HG02588 (cell line): Measurements from ENCODE around the gene GOLGA8J.
"Not testable (repeated sequence)": the region's sequence is repeated elsewhere in the genome, so short reads cannot be mapped to it uniquely, and the experiment has no call there.

ENCODE experiments used
- ATAC-seq: cut with Tn5 transposase; IDR thresholded peaks from one replicate; pipeline ENCODE4 v1.9.1; 2021; ENCODE audit warnings: mild to moderate bottlenecking, moderate library complexity; ENCODE audit not compliant: unreplicated experiment

Gene GOLGA8J

GRCh38 chr15:30082655-30083054 is at the start of gene GOLGA8J:
GOLGA8J (plus strand) TSS chr15:30082955; CDS start chr15:30083053, 98 bp downstream.
- not testable (repeated sequence) for ATAC-seq

DNA sequence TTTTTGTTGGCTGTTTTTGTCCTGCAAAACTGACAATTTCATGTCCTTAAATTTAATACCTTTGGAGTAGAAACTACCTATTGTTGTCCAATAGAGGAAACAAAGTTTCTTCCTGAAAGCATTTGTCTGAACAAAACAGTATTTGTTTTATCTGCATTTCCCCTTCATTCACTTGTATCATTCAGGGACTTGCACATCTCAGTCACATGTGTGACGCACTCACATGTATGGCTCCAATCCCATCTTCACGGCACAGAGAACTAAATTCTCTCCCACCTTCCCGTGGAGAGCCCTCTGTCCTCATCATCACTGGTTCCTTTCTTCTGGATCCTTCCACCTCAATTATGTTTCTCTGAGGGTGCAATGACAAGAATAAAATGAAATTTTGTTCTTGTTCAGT is 49.5 kb upstream of the GOLGA8J start:
- ATAC-seq = no peak

- no peak for ATAC-seq
Measured at GRCh38 chr15:30033763-30034162, 49.0 kb upstream of the GOLGA8J start.

DNA sequence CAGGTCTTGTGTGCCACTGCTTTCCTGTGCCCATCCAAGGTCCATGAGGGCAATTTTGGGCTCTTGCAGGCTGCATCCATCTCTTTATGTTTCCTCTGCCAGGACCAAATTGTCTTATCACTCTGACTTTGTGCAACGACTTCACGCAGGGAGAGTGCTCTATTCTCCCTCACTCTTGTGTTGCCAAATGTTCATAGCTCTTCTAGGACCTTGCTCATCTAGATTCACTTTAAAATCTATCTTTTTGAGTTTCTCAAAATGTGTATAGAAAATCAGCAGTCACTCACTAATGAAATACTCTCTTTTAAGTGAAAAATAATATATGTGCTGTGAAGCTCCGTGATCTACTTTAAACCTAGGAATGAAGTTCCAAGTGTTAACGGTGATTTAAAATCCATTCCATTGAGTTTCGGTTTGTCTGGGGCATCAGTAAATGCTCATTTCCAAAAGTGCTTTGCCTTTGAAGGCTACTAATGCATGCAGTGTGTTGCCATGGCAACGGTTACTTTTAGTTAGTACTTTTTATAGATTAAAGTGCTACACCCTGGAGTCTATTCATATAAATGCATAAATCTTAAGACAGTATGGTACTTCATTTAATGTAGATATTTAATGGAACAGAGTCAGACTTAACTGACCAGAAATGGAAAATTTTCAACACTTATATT is 46.6 kb upstream of the GOLGA8J start:
- ATAC-seq = no peak

DNA sequence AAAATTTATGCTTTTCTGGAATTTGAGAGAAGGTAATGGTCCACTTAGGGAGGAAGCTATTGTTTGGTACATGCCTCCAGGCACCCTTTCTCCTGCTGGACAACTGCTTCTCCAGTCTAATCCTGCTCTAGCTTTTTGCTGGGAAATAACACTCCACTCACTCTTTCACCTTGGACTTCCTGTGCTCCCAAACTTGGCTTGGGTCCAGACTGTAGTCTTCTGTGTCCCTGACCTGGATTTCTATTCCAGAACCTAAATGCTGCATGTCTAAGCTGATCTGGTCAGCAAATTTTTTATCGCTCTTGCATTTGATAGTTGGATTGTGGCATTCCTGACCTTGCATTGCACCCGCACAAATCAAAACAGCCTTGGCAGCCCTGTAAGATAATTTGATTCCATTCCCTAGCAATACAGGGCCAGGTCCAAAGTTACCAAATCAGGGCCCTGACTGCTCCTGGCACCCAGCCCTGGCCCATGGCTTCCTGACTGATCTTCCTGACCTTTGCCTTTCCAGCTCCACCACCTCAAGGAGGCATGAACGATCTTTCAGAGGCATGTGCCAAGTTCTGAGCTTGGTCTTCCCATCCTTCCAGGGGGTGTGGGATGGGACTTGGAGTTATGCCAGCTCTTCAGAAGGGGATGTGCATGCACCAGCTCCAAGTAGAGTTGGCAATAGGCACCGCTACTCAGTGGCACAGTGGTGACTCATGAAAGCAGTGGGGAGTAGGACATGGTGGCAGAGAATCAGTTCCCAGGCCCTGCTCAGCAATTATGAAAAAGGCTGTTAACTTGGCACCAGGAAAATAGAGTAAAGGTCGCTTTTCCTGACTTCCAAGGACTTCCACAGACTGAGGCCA is 43.9 kb upstream of the GOLGA8J start:
- no peak for ATAC-seq

DNA sequence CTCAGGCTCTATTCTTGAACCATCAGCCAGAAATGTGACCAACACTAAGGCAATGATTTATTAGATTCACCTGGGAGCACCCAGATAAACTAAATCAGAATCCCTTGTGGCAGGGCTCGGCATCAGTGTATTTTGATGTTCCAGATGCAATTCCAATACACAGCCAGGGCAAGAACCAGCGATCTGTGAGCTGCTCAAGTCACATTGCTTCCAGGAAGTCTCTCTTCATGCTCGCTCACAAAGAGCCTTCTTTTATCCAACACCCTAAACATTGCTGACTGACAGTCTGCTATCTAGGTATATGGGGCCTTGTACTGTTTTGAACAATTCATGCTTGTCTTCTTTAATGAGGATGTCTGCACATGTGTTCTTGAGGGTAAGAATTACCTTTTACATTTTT is 40.9 kb upstream of the GOLGA8J start:
- ATAC-seq = no peak

DNA sequence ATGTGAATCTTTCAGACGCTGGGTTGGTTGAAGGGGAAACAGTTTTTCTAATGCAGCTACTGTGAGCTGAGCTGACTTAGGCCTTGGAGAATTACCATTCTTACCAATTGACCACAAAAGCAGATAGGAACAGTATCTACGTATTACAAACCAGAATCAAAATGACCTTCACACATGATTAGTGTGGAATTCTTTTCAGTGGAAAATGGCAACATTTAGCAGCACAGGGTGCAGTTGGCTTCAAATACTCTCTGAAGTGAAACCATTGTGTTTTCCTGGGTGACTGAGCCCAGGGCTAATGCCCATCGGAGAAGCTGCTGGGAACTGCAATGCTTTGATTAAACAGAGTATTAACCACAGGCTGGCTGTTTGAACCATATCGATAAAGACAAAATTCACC is 40.2 kb upstream of the GOLGA8J start:
- no peak for ATAC-seq

- no peak for ATAC-seq
Measured at GRCh38 chr15:30043211-30043655, 39.5 kb upstream of the GOLGA8J start.

DNA sequence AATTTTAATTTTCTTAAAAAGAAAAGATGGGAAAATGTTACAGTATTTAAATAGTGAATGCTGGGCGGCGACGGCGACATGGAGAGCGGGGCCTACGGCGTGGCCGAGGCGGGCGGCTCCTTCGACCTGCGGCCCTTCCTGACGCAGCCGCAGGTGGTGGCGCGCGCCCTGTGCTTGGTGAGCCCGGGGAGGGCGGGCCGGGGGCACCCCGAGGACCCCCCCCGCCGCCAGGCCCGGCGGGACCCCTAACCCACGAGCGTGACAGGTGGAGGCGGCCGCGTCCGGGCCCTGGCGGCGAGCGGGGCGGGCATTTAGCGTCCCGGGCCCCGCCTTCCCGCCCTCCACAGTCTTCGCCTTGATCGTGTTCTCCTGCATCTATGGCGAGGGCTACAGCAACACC is 38.4 kb upstream of the GOLGA8J start:
- no peak for ATAC-seq

GRCh38 chr15:30044826-30045225 is 37.9 kb upstream of the GOLGA8J start:
- ATAC-seq = not testable (repeated sequence)

DNA sequence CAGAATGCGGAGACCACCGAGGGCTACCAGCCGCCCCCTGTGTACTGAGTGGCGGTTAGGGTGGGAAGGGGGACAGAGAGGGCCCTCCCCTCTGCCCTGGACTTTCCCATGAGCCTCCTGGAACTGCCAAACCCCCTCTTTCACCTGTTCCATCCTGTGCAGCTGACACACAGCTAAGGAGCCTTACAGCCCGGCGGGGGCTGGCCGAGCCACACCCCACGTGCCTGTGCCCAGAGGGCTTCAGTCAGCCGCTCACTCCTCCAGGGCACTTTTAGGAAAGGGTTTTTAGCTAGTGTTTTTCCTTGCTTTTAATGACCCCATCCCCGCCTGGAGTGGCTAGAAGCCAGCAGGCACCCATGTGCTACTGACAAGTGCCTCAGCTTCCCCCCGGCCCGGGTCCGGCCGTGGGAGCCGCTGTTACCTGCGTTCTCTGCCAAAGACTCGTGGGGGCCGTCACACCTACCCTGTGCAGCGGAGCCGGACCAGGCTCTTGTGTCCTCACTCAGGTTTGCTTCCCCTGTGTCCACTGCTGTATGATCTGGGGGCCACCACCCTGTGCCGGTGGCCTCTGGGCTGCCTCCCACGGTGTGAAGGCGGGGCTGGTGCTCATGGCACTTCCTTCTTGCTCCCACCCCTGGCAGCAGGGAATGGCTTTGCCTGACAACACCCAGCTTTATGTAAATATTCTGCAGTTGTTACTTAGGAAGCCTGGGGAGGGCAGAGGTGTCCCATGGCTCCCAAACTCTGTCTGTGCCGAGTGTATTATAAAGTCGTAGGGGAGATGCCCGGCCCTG is 37.3 kb upstream of the GOLGA8J start:
- ATAC-seq = not testable (repeated sequence)

GRCh38 chr15:30046430-30046829 is 36.3 kb upstream of the GOLGA8J start:
- no peak for ATAC-seq

DNA sequence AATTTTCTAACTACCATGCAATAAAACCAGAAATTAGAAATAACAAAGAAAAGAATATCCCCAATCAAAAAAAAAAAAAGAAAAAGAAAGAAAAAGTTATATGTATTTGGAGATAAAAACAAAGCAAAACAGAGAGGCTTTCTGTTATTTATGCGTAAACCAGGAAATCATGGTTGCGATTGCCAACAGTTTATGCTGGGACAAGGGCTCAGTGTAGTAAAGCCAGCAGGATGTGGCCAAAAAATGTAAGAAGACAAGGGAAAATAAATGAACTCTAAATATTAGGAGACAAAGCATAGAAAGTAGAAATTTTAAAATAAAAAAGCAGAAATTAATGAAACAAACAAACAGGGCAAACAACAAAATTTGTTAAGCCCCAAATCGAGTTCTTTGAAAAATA is 27.2 kb upstream of the GOLGA8J start:
- ATAC-seq = no peak

DNA sequence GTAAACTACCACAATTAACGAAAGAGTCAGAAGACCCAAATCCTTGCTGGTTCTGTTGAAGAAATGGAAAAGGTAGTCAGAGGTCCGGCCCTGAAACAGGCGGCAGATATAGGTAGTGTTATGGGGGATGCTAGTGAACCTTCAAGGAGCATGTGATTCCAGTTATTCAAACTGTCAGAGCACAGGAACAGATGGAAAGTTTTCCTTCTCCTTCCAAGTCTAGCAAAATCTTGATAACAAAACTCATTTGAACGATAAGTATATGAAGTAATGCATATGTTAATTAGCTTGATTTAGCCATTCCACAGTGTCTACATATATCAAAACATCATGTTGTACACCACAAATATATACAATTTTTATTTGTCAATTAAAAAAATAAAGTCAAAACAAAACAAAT is 26.6 kb upstream of the GOLGA8J start:
- no peak for ATAC-seq

- no peak for ATAC-seq
Measured at GRCh38 chr15:30059771-30060170, 23.0 kb upstream of the GOLGA8J start.

- ATAC-seq = no peak
Measured at GRCh38 chr15:30062881-30063280, 19.9 kb upstream of the GOLGA8J start.

GRCh38 chr15:30063835-30064546 is 18.8 kb upstream of the GOLGA8J start:
- no peak for ATAC-seq

DNA sequence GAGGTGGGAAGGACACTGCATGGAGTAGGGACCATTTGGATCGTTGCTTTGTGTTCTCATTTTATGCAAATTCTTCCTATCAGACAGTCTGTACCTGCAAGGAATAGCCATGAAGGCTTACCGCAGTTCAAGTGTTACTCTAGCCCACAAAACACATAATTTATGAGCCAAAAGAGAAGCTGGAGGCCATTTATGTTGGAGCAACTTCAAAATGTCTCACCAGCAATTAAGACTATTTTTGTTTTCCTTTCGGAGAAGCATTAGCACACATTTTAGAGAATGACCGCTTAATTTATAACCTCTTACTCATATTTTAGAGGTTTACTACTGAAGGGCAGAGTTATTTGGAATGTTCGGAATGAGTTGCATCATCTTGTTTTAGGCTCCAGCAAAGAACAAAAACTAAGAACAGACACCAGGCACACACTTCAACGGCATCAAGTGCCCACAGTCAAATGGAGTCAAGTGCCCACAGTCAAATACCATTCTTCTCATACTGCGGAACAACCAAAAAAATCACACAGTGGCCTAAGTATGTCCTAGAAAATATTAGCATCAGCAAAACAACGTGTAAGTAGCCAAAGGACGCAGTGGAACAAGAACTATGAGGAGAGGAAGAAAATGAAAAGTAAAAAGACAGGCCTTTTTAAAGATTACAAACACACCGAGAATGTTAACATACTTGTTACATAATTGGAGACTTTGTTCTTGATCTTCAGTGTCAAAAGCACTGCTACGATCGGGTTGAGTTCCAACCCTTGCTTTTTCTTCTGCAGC is 17.5 kb upstream of the GOLGA8J start:
- ATAC-seq = no peak

DNA sequence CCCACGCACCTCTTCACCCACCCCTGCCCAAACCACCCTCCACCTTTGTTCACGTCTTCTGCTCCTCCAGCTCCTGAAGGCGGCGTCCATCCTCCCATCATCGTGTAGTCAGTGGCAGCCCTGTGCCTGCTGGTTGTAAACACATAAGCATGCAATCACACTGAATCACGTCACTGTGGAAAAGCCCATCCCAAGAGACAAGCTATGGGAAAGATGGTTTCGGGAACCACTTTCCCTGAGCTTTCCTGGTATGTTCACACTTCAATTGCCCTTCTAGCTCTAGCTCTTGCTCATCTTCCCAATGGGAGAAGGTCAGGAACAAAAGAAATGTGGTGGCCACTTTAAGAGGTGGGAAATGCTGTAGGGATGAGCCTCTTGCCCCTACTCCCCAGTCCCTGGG is 14.4 kb upstream of the GOLGA8J start:
- ATAC-seq = no peak

DNA sequence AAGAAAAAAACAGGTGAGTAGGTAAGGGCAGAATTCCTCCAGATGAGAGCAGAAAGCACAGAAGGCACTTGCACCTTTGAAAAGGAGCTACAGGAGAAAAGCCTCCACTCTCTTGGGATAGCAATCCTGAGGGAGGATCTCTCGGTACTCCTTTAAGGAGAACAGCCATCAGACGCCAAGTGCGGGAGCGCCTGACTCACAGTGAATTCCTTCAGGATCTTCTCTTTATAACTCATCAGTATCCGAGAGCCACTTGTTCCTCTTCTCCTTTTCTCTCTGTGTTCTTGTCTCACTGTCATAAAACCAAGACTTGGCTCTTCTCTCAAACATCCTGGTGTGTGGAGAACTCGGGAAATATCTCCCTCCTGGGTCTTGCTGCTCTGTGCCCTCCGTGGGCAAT is 10.1 kb upstream of the GOLGA8J start:
- ATAC-seq = no peak
